Measurements from ENCODE around the gene IQGAP2.

DNA sequence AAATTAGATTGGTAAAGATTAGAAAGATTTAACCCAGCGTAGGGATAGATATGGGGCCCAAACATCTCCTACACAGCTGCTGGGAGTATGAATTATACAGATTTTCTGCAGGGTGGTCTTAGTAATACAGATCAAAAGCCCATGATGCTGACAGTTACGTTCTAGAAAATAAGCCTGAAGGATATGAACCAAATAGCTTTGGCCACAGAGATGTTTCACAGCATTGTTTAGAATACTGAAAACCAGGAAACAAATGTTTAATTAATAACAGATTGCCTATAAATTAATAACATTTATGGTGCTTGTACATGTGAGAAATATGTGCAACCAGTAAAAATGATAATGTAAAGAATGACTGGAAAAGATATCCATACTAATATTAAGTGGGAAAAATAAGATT lies 195.4 kb downstream of the IQGAP2 start:
- TF ChIP-seq, protein P1, sequence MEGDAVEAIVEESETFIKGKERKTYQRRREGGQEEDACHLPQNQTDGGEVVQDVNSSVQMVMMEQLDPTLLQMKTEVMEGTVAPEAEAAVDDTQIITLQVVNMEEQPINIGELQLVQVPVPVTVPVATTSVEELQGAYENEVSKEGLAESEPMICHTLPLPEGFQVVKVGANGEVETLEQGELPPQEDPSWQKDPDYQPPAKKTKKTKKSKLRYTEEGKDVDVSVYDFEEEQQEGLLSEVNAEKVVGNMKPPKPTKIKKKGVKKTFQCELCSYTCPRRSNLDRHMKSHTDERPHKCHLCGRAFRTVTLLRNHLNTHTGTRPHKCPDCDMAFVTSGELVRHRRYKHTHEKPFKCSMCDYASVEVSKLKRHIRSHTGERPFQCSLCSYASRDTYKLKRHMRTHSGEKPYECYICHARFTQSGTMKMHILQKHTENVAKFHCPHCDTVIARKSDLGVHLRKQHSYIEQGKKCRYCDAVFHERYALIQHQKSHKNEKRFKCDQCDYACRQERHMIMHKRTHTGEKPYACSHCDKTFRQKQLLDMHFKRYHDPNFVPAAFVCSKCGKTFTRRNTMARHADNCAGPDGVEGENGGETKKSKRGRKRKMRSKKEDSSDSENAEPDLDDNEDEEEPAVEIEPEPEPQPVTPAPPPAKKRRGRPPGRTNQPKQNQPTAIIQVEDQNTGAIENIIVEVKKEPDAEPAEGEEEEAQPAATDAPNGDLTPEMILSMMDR (conservative IDR thresholded peaks at IDR 0.05; ENCODE audit: low read length): no peak
- no peak for TF ChIP-seq EZH2phosphoT487 (IDR thresholded peaks at IDR 0.05; ENCODE audit: borderline replicate concordance)
